A549 treated with CpdA at 1 μM for 4 hours (cell line): ENCODE measurements around the gene NOVA1. TPM values are rescaled to one million over a fixed set of nuclear protein-coding genes. Genes with fewer than 3 reads are reported as not detected.

Experiments used
- total RNA-seq: library from RNA; stranded (reverse); fragments of 200-300 nt; extraction: Qiagen RNA extraction; gene quantifications from 5 replicates; pipeline ENCODE4 v1.2.3, GENCODE V29; 2022; ENCODE audit warnings: low read depth

The NOVA1 gene, protein sequence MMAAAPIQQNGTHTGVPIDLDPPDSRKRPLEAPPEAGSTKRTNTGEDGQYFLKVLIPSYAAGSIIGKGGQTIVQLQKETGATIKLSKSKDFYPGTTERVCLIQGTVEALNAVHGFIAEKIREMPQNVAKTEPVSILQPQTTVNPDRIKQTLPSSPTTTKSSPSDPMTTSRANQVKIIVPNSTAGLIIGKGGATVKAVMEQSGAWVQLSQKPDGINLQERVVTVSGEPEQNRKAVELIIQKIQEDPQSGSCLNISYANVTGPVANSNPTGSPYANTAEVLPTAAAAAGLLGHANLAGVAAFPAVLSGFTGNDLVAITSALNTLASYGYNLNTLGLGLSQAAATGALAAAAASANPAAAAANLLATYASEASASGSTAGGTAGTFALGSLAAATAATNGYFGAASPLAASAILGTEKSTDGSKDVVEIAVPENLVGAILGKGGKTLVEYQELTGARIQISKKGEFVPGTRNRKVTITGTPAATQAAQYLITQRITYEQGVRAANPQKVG
- 4.9 to 6.4 TPM (median 5.7 TPM) in 5 replicates for total RNA-seq

DNA sequence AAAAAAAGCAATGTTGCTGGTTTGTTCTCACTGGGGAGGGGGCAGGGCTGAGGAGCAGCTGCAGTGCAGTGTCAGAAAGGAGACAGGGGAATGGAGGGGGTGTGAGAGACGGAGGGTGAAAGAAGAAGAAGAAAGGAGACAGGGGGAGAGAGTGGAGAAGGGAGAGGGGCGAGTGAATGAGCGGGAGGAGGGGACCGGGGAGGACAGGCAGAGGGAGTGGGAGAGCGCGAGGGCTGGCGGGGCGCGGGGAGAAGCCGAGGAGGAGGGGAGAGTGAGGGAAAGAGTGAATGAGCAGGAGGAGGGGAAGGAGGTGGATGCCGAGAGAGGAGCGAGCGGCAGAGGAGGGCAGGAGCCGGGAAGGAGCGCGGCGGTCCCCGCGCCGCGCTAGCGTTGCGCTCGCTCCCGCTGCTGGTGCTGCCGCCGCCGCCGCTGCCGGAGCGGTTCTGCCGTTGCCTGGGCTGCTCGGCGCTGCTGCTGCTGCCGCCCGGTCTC lies at the start of gene NOVA1:
NOVA1 (minus strand) TSS at position 445 of the 492 bp plus-strand sequence. CDS start 597 bp downstream, outside the sequence.

